GM12891 (cell line): ENCODE results near the gene MTHFSD.

ENCODE experiments used
- PAX5 ChIP-seq: IDR thresholded peaks from 2 replicates; pipeline ENCODE4 v1.6.1; 2011; ENCODE audit warnings: low read length, moderate library complexity, mild to moderate bottlenecking; ENCODE audit not compliant: insufficient read depth, severe bottlenecking
- POLR2A ChIP-seq: IDR thresholded peaks from 2 replicates; pipeline ENCODE4 v1.6.1; 2011; ENCODE audit warnings: low read depth, low read length, control low read depth
- POLR2AphosphoS5 ChIP-seq: IDR thresholded peaks from 2 replicates; pipeline ENCODE4 v1.6.1; 2011; ENCODE audit warnings: low read depth, low read length, control low read depth
- TAF1 ChIP-seq: IDR thresholded peaks from 2 replicates; pipeline ENCODE4 v1.6.1; 2011; ENCODE audit warnings: low read depth, low read length, control low read depth

DNA sequence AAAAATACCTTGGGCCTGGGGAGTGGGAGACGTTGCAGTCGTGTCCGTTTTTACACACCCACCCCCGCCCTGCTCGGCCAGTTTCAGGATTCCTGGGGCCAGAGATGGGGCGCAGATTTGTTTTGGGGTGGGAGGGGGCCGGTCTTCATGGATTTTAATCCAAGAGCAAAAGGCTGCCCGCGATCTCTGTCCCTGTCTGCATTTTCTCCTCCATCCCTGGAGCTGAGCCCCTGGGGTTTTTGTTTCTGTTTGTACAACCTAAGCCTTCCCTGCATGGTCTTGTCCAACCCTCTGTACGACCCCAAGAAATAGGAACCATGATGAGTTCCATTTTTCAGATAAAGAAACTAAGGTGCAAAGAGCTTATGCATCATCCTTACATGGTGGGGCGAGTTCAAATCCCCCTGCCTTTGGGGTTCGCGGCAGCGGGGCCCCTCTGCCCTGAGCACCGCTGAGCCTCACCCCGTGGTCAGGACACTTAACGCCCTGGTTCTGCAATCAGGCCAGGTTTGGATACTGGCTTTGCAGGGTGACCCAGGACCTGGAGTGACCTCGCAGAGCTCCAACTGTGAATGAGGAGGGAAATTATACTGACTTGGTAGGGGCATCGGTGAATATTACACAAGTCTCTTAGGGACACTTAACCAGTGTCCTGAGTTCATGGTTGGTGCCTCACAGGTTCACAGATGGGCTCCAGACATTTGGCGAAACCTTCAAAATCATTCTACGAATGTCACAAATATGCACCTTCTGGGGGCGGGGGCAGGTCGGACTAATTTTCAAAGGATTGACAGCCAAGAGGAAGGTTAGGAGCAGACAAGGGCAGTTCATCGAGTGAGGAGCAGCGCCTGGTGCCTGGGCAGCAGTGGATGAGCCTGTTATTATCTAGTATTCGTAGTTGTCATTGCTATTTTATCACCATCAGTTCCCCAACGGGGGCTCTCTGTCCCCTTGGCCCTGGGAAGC, 48.9 kb downstream of the MTHFSD start:
- TF ChIP-seq POLR2AphosphoS5 (no peak), POLR2A (no peak), TAF1 (no peak), PAX5 (no peak)
